Measurements from ENCODE around the gene SPC24.
"Not testable (repeated sequence)": the region's sequence is repeated elsewhere in the genome, so short reads cannot be mapped to it uniquely, and the experiment has no call there.

SPC24 gene

GRCh38 chr19:11100049-11100448 is 55.5 kb downstream of the SPC24 start:
- H3K4me1 ChIP-seq (ENCODE audit: control insufficient read depth, low read length): peaks cover 4% of the 10 kb centered on the region
- no peak for TF ChIP-seq CTCF (IDR thresholded peaks at IDR 0.05; ENCODE audit: low read depth, low read length, poor library complexity, severe bottlenecking)

GRCh38 chr19:11098861-11099260 is 56.7 kb downstream of the SPC24 start:
- Histone ChIP-seq H3K4me3 (ENCODE audit: low read length) (no peak overlapping the region), H3K9me2 (replicated peaks; ENCODE audit: control insufficient read depth, low read length) (no peaks in the 10 kb centered on the region), H3K27me3 (ENCODE audit: control insufficient read depth, low read length) (peaks cover 19% of the 10 kb centered on the region), H3K9me3 (ENCODE audit: control insufficient read depth, insufficient read depth, low read length) (no peaks in the 10 kb centered on the region), H3K27ac (ENCODE audit: low read depth, low read length) (no peak overlapping the region), H3K79me2 (ENCODE audit: control insufficient read depth, low read length) (peaks cover 83% of the 10 kb centered on the region), H3K36me3 (ENCODE audit: control insufficient read depth, low read length) (peaks cover 73% of the 10 kb centered on the region), H3K4me2 (ENCODE audit: low read length) (no peak overlapping the region), H3K4me1 (ENCODE audit: control insufficient read depth, low read length) (peaks cover 12% of the 10 kb centered on the region), H4K20me1 (ENCODE audit: control insufficient read depth, insufficient read depth, low read depth, low read length) (peaks cover 37% of the 10 kb centered on the region), H3F3A (ENCODE audit: control insufficient read depth, insufficient read depth) (peaks cover 4% of the 10 kb centered on the region; the same call in 1 of the 2 replicates)
- no peak for TF ChIP-seq CTCF (IDR thresholded peaks at IDR 0.05; ENCODE audit: low read depth, low read length, poor library complexity, severe bottlenecking)
- TF ChIP-seq EZH2phosphoT487 (IDR thresholded peaks at IDR 0.05; ENCODE audit: borderline replicate concordance, low read length): no peak

More at GRCh38 chr19:11100049-11100448, 55.5 kb downstream of the SPC24 start:
- Histone ChIP-seq H3F3A (ENCODE audit: control insufficient read depth, insufficient read depth) (peaks cover 4% of the 10 kb centered on the region; the same call in 1 of the 2 replicates), H3K9me3 (ENCODE audit: control insufficient read depth, insufficient read depth, low read length) (no peaks in the 10 kb centered on the region), H3K4me2 (ENCODE audit: low read length) (no peak overlapping the region), H3K79me2 (ENCODE audit: control insufficient read depth, low read length) (peaks cover 71% of the 10 kb centered on the region), H3K27ac (ENCODE audit: low read depth, low read length) (no peak overlapping the region), H4K20me1 (ENCODE audit: control insufficient read depth, insufficient read depth, low read depth, low read length) (peaks cover 30% of the 10 kb centered on the region), H3K9me2 (replicated peaks; ENCODE audit: control insufficient read depth, low read length) (no peaks in the 10 kb centered on the region), H3K36me3 (ENCODE audit: control insufficient read depth, low read length) (peaks cover 73% of the 10 kb centered on the region), H3K4me3 (ENCODE audit: low read length) (no peak overlapping the region), H3K27me3 (ENCODE audit: control insufficient read depth, low read length) (peaks cover 12% of the 10 kb centered on the region)

GRCh38 chr19:11098327-11098726 is 57.3 kb downstream of the SPC24 start:
- H3K79me2 ChIP-seq (ENCODE audit: control insufficient read depth, low read length): peaks cover 86% of the 10 kb centered on the region
- H3K36me3 ChIP-seq (ENCODE audit: control insufficient read depth, low read length): peaks cover 73% of the 10 kb centered on the region
- H3K4me3 ChIP-seq (ENCODE audit: low read length): no peak overlapping the region
- H3K4me2 ChIP-seq (ENCODE audit: low read length): no peak overlapping the region
- no peaks in the 10 kb centered on the region for H3K9me2 ChIP-seq (replicated peaks; ENCODE audit: control insufficient read depth, low read length)
- peaks cover 17% of the 10 kb centered on the region for H3K4me1 ChIP-seq (ENCODE audit: control insufficient read depth, low read length)
- H3K27me3 ChIP-seq (ENCODE audit: control insufficient read depth, low read length): peaks cover 19% of the 10 kb centered on the region
- H4K20me1 ChIP-seq (ENCODE audit: control insufficient read depth, insufficient read depth, low read depth, low read length): peaks cover 42% of the 10 kb centered on the region
- peaks cover 4% of the 10 kb centered on the region for H3F3A ChIP-seq (ENCODE audit: control insufficient read depth, insufficient read depth)
- H3K9me3 ChIP-seq (ENCODE audit: control insufficient read depth, insufficient read depth, low read length): no peaks in the 10 kb centered on the region
- TF ChIP-seq CTCF (IDR thresholded peaks at IDR 0.05; ENCODE audit: low read depth, low read length, poor library complexity, severe bottlenecking): no peak
- no peak for TF ChIP-seq EZH2phosphoT487 (IDR thresholded peaks at IDR 0.05; ENCODE audit: borderline replicate concordance, low read length)
- no peak overlapping the region for H3K27ac ChIP-seq (ENCODE audit: low read depth, low read length)

- not testable (repeated sequence) for H3F3A ChIP-seq (ENCODE audit: control insufficient read depth, insufficient read depth); H3K9me3 ChIP-seq (ENCODE audit: control insufficient read depth, insufficient read depth, low read length); H3K9me2 ChIP-seq (replicated peaks; ENCODE audit: control insufficient read depth, low read length); H3K27ac ChIP-seq (ENCODE audit: low read depth, low read length); H3K4me3 ChIP-seq (ENCODE audit: low read length); H3K4me2 ChIP-seq (ENCODE audit: low read length)
- Histone ChIP-seq H3K36me3 (ENCODE audit: control insufficient read depth, low read length) (peaks cover 73% of the 10 kb centered on the region), H3K27me3 (ENCODE audit: control insufficient read depth, low read length) (peaks cover 19% of the 10 kb centered on the region), H3K4me1 (ENCODE audit: control insufficient read depth, low read length) (peaks cover 27% of the 10 kb centered on the region), H3K79me2 (ENCODE audit: control insufficient read depth, low read length) (peaks cover 87% of the 10 kb centered on the region), H4K20me1 (ENCODE audit: control insufficient read depth, insufficient read depth, low read depth, low read length) (peaks cover 41% of the 10 kb centered on the region)
Measured at GRCh38 chr19:11097367-11097766, 58.2 kb downstream of the SPC24 start.
